Progenitor cell of endocrine pancreas (in vitro differentiated cells): Measurements from ENCODE around the gene EVI5L. TPM values are rescaled to one million over a fixed set of nuclear protein-coding genes. Genes with fewer than 3 reads are reported as not detected.
A peak's percentile ranks its signal among the peaks of the same experiment; 100 is the strongest.
"Not testable (repeated sequence)": the region's sequence is repeated elsewhere in the genome, so short reads cannot be mapped to it uniquely, and the experiment has no call there.

Experiments used
- DNase-seq: peaks from one replicate; pipeline ENCODE4 v3.0.0; 2021; ENCODE audit warnings: low spot score; ENCODE audit not compliant: unreplicated experiment
- H3K27ac Mint-ChIP-seq: 2 replicates; pipeline ENCODE4 v1.8.0; 2021; ENCODE audit warnings: mild to moderate bottlenecking, moderate library complexity, mixed read lengths
- H3K27me3 Mint-ChIP-seq: 2 replicates; pipeline ENCODE4 v1.8.0; 2021; ENCODE audit warnings: mixed read lengths
- H3K36me3 Mint-ChIP-seq: 2 replicates; pipeline ENCODE4 v1.8.0; 2022; ENCODE audit warnings: mixed read lengths; ENCODE audit not compliant: insufficient read depth
- H3K4me1 Mint-ChIP-seq: 2 replicates; pipeline ENCODE4 v1.8.0; 2021; ENCODE audit warnings: low read depth, mixed read lengths
- H3K4me3 Mint-ChIP-seq: 2 replicates; pipeline ENCODE4 v1.8.0; 2021; ENCODE audit warnings: low read depth, mild to moderate bottlenecking, moderate library complexity, mixed read lengths
- H3K9me3 Mint-ChIP-seq: 2 replicates; pipeline ENCODE4 v1.8.0; 2021; ENCODE audit warnings: low read depth, mixed read lengths
- CTCF ChIP-seq: fragments of 200-600 bp; sonication (generic); IDR thresholded peaks from one replicate; pipeline ENCODE4 v1.5.0; 2021; ENCODE audit warnings: antibody characterized with exemption, mild to moderate bottlenecking; ENCODE audit not compliant: unreplicated experiment
- total RNA-seq: library from RNA; stranded (reverse); gene quantifications from 2 replicates; pipeline ENCODE4 v1.2.1, GENCODE V29; 2021

Gene EVI5L
- total RNA-seq, 1 donor from 2014 or later, result 16.2 TPM

DNA sequence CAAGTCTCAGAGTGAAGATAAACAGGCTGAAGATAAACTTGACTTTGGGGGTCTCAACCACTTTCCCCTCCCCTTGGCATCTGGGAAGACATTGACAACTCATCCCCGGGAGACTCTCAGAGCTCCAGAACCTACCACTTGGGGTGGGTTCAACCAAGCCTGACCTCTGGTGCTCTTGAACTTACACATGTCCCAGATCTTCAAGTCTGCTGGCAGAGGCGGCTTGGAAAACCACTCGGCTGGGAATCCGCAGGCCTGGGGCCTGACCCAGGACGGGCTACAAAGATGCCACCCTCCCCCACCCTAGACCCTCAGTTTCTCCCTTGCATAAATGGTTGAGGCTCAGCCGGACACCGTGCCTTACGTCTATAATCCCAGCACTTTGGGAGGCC, 58.8 kb downstream of the EVI5L start:
- no peaks in the 10 kb centered on the region for H3K36me3 Mint-ChIP-seq
- no peaks in the 10 kb centered on the region for H3K4me1 Mint-ChIP-seq
- DNase-seq, result no peak
- TF ChIP-seq CTCF, result no peak
- peak overlapping the region; percentile 58 for H3K4me3 Mint-ChIP-seq
- peaks cover 20% of the 10 kb centered on the region for H3K27me3 Mint-ChIP-seq
- no peaks in the 10 kb centered on the region for H3K9me3 Mint-ChIP-seq
- no peak overlapping the region for H3K27ac Mint-ChIP-seq

DNA sequence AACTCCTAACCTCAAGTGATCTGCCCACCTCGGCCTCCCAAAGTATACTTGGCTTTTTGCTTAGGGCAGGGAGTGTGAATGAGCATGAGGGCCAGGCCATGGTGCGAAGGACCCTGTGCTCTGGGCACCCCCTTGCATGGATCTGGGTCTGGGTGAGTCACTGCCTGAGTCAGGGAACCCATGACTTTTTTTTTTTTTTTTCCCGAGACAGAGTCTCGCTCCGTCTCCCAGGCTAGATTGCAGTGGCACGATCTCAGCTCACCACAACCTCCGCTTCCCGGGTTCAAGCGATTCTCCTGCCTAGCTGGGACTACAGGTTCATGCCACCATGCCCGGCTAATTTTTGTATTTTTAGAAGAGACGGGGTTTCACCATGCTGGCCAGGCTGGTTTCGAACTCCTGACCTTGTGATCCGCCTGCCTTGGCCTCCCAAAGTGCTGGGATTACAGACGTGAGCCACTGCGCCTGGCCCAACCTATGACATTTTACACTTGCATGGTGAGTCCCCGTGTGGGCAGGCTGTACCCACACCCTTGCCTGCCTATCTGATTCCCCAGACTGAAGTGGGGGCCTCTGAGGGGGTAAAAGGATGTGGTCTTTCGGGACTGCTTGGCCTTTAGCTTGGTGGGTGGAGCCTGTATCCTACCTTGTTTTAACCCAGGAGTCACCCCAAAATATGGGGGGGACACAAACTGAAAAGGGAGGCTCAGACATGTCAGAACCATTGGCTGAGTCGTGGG, 63.5 kb downstream of the EVI5L start:
- not testable (repeated sequence) for H3K27ac Mint-ChIP-seq

DNA sequence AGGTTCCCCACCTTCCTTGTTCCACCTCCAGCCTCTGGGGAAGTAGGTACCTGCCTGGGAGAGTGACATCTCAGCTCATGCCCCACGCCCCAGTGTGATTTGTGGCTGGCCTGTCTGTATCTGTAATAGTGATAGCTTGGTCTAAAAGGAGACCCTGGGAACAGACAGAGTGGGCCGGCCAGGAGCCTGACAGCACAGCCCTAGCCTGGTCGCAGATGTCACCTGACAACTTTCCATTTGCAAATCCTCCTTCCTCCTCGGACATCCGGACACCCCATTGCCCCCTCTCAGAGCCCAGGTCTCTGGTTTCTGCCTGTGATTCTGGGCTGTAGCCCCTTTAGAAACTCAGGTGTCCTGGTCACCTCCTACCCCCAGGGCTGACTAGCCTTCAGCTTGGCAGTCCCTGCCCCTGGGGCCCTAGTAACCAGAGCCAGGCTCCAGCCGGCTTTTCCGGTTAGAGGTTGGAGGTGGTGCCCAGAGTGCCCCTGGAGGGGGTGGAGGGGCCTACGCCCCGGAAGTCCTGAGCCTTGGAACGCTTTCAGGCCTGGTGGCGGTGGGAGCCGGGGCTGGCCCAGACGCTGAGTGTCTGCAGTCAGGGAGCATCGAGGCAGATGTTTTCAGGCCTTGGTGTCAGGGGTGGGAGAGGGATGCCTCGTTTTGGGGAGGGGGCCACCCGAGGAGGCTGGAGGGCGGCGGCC, 64.7 kb downstream of the EVI5L start:
- H3K27me3 Mint-ChIP-seq, result peaks cover 10% of the 10 kb centered on the region
- no peak for TF ChIP-seq CTCF
- H3K36me3 Mint-ChIP-seq, result no peaks in the 10 kb centered on the region
- H3K4me1 Mint-ChIP-seq, result no peaks in the 10 kb centered on the region
- H3K9me3 Mint-ChIP-seq, result no peaks in the 10 kb centered on the region
- no peak overlapping the region for H3K4me3 Mint-ChIP-seq
- no peak overlapping the region for H3K27ac Mint-ChIP-seq
- DNase-seq, result no peak

More for the DNA sequence above, 63.5 kb downstream of the EVI5L start:
- not testable (repeated sequence) for H3K36me3 Mint-ChIP-seq, H3K4me1 Mint-ChIP-seq, H3K9me3 Mint-ChIP-seq, H3K4me3 Mint-ChIP-seq, DNase-seq
- peaks cover 15% of the 10 kb centered on the region for H3K27me3 Mint-ChIP-seq

DNA sequence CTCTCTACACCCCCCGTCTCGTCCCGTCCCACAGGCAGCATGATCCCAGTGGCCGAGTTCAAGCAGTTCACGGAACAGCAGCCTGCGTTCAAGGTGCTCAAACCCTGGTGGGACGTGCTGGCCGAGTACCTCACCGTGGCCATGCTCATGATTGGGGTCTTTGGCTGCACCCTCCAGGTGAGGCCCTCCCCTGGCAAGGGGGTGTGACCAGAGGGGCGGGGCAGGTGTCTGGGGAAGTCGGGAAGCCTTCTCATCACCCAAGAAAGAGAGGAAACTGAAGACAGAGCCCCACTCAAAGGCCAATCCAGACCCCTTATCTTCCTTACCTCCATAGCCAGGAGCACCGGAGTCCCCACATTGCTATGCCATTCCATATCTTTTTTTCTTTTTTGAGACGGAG, 65.5 kb downstream of the EVI5L start:
- no peaks in the 10 kb centered on the region for H3K4me1 Mint-ChIP-seq
- no peak for DNase-seq

DNA sequence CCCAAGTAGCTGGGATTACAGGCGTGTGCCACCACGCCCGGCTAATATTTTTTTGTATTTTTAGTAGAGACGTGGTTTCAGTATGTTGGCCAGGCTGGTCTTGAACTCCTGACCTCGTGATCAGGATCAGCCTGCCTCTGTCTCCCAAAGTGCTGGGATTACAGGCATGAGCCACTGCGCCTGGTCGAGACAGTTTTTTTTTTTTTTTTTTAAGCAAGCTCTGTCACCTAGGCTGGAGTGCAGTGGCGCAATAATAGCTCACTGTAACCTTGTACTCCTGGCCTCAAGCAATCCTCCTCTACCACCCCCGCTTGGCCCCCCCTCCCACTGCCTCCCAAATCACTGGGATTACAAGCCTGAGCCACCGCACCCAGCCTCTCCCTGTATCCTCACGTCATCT, 67.3 kb downstream of the EVI5L start:
- Mint-ChIP-seq H3K36me3 (no peaks in the 10 kb centered on the region), H3K4me1 (no peaks in the 10 kb centered on the region), H3K27me3 (peaks cover 2% of the 10 kb centered on the region), H3K9me3 (no peaks in the 10 kb centered on the region), H3K4me3 (no peak overlapping the region), H3K27ac (no peak overlapping the region)
- TF ChIP-seq CTCF, result no peak
- DNase-seq, result no peak

More for the DNA sequence above, 65.5 kb downstream of the EVI5L start:
- no peak overlapping the region for H3K4me3 Mint-ChIP-seq
- H3K9me3 Mint-ChIP-seq, result no peaks in the 10 kb centered on the region
- no peaks in the 10 kb centered on the region for H3K36me3 Mint-ChIP-seq
- no peak for TF ChIP-seq CTCF
- no peak overlapping the region for H3K27ac Mint-ChIP-seq
- H3K27me3 Mint-ChIP-seq, result peaks cover 10% of the 10 kb centered on the region
